WTC11 (cell line): ENCODE results near the gene ABCA1.

ENCODE experiments used
- ESRRA ChIP-seq: sonication (generic); formaldehyde crosslinking; IDR thresholded peaks from 2 replicates; pipeline ENCODE4 v1.8.1; 2022; ENCODE audit warnings: mild to moderate bottlenecking, missing genetic modification reagents, borderline replicate concordance
- ETV6 ChIP-seq: sonication (generic); formaldehyde crosslinking; IDR thresholded peaks from 2 replicates; pipeline ENCODE4 v1.8.1; 2022; ENCODE audit warnings: mild to moderate bottlenecking, missing genetic modification reagents
- NFYB ChIP-seq: sonication (generic); formaldehyde crosslinking; conservative IDR thresholded peaks from 2 replicates; pipeline ENCODE4 v1.8.0; 2022; ENCODE audit warnings: low read depth, missing genetic modification reagents
- TCF7 ChIP-seq: sonication (generic); formaldehyde crosslinking; IDR thresholded peaks from 2 replicates; pipeline ENCODE4 v1.8.0; 2022; ENCODE audit warnings: mild to moderate bottlenecking, low read depth, missing genetic modification reagents, moderate library complexity
- TF ChIP-seq, protein P1 (sequence below): sonication (generic); formaldehyde crosslinking; IDR thresholded peaks from 2 replicates; pipeline ENCODE4 v1.8.1; 2023; ENCODE audit warnings: mild to moderate bottlenecking, missing genetic modification reagents, moderate library complexity
- TF ChIP-seq, protein P2 (sequence below): sonication (generic); formaldehyde crosslinking; IDR thresholded peaks from 2 replicates; pipeline ENCODE4 v1.8.1; 2023; ENCODE audit warnings: mild to moderate bottlenecking, moderate library complexity, missing genetic modification reagents
- TF ChIP-seq, protein P3 (sequence below): fragments of 200-600 bp; IDR thresholded peaks from 2 replicates; pipeline ENCODE4 v1.8.0; 2022; ENCODE audit warnings: antibody characterized with exemption
- TF ChIP-seq, protein P4 (sequence below): sonication (generic); formaldehyde crosslinking; IDR thresholded peaks from 2 replicates; pipeline ENCODE4 v1.8.0; 2023; ENCODE audit warnings: mild to moderate bottlenecking, missing genetic modification reagents
- TF ChIP-seq, protein P5 (sequence below): sonication (generic); formaldehyde crosslinking; IDR thresholded peaks from 2 replicates; pipeline ENCODE4 v1.8.0; 2022; ENCODE audit warnings: mild to moderate bottlenecking, missing genetic modification reagents

DNA sequence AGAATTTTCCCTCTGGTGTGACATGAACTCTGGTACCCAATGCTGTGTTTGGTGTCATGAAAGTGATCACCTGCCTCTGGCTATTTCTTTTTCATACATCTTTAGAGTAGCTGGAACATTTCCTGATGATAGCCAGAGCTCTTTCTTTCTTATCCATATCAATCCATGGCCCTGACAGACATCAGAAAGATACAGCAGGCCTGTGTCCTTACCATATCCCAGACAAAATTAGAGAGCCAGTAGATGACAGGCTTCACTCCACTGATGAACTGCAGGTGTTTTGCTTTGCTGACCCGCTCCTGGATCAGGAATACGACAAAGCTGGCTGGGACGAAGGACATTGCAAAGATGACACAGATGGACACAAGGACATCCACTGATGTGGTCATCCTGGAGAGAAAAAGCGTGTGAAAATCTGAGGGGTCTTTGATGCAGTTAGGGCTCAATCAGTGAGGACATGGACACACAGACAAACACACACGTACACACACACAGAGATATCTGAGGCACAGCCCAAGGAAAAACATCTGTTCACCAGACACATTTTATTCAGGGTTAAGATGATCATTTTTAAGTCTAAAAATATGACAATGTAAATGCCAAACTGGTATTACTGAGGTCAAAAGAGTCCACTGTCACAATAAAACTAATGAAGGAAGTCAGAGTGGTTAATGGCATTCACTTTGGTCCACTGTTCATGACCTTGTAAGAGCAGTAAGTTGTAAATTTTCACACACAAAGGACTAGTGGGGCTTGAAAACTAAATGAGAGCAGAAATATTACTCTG, 129.6 kb downstream of the ABCA1 start:
- TF ChIP-seq, protein P1, sequence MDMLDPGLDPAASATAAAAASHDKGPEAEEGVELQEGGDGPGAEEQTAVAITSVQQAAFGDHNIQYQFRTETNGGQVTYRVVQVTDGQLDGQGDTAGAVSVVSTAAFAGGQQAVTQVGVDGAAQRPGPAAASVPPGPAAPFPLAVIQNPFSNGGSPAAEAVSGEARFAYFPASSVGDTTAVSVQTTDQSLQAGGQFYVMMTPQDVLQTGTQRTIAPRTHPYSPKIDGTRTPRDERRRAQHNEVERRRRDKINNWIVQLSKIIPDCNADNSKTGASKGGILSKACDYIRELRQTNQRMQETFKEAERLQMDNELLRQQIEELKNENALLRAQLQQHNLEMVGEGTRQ (CRISPR knock-in tag), result no peak
- TF ChIP-seq, protein P2, sequence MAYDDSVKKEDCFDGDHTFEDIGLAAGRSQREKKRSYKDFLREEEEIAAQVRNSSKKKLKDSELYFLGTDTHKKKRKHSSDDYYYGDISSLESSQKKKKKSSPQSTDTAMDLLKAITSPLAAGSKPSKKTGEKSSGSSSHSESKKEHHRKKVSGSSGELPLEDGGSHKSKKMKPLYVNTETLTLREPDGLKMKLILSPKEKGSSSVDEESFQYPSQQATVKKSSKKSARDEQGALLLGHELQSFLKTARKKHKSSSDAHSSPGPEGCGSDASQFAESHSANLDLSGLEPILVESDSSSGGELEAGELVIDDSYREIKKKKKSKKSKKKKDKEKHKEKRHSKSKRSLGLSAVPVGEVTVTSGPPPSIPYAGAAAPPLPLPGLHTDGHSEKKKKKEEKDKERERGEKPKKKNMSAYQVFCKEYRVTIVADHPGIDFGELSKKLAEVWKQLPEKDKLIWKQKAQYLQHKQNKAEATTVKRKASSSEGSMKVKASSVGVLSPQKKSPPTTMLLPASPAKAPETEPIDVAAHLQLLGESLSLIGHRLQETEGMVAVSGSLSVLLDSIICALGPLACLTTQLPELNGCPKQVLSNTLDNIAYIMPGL (CRISPR knock-in tag), result no peak
- TF ChIP-seq ESRRA (CRISPR knock-in tag) (no peak), NFYB (no peak), ETV6 (CRISPR knock-in tag) (no peak), TCF7 (CRISPR knock-in tag) (no peak)
- TF ChIP-seq, protein P3, sequence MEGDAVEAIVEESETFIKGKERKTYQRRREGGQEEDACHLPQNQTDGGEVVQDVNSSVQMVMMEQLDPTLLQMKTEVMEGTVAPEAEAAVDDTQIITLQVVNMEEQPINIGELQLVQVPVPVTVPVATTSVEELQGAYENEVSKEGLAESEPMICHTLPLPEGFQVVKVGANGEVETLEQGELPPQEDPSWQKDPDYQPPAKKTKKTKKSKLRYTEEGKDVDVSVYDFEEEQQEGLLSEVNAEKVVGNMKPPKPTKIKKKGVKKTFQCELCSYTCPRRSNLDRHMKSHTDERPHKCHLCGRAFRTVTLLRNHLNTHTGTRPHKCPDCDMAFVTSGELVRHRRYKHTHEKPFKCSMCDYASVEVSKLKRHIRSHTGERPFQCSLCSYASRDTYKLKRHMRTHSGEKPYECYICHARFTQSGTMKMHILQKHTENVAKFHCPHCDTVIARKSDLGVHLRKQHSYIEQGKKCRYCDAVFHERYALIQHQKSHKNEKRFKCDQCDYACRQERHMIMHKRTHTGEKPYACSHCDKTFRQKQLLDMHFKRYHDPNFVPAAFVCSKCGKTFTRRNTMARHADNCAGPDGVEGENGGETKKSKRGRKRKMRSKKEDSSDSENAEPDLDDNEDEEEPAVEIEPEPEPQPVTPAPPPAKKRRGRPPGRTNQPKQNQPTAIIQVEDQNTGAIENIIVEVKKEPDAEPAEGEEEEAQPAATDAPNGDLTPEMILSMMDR, result no peak
- TF ChIP-seq, protein P4, sequence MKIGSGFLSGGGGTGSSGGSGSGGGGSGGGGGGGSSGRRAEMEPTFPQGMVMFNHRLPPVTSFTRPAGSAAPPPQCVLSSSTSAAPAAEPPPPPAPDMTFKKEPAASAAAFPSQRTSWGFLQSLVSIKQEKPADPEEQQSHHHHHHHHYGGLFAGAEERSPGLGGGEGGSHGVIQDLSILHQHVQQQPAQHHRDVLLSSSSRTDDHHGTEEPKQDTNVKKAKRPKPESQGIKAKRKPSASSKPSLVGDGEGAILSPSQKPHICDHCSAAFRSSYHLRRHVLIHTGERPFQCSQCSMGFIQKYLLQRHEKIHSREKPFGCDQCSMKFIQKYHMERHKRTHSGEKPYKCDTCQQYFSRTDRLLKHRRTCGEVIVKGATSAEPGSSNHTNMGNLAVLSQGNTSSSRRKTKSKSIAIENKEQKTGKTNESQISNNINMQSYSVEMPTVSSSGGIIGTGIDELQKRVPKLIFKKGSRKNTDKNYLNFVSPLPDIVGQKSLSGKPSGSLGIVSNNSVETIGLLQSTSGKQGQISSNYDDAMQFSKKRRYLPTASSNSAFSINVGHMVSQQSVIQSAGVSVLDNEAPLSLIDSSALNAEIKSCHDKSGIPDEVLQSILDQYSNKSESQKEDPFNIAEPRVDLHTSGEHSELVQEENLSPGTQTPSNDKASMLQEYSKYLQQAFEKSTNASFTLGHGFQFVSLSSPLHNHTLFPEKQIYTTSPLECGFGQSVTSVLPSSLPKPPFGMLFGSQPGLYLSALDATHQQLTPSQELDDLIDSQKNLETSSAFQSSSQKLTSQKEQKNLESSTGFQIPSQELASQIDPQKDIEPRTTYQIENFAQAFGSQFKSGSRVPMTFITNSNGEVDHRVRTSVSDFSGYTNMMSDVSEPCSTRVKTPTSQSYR (CRISPR knock-in tag), result no peak
- TF ChIP-seq, protein P5, sequence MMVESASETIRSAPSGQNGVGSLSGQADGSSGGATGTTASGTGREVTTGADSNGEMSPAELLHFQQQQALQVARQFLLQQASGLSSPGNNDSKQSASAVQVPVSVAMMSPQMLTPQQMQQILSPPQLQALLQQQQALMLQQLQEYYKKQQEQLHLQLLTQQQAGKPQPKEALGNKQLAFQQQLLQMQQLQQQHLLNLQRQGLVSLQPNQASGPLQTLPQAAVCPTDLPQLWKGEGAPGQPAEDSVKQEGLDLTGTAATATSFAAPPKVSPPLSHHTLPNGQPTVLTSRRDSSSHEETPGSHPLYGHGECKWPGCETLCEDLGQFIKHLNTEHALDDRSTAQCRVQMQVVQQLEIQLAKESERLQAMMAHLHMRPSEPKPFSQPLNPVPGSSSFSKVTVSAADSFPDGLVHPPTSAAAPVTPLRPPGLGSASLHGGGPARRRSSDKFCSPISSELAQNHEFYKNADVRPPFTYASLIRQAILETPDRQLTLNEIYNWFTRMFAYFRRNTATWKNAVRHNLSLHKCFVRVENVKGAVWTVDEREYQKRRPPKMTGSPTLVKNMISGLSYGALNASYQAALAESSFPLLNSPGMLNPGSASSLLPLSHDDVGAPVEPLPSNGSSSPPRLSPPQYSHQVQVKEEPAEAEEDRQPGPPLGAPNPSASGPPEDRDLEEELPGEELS, result no peak
